ENCODE data around the gene TMBIM6.
"Not testable (repeated sequence)": the region's sequence is repeated elsewhere in the genome, so short reads cannot be mapped to it uniquely, and the experiment has no call there.

The TMBIM6 gene

GRCh38 chr12:49720214-49720613, 21.1 kb upstream of the TMBIM6 start:
- no peaks in the 10 kb centered on the region for H3K9me3 Mint-ChIP-seq

DNA sequence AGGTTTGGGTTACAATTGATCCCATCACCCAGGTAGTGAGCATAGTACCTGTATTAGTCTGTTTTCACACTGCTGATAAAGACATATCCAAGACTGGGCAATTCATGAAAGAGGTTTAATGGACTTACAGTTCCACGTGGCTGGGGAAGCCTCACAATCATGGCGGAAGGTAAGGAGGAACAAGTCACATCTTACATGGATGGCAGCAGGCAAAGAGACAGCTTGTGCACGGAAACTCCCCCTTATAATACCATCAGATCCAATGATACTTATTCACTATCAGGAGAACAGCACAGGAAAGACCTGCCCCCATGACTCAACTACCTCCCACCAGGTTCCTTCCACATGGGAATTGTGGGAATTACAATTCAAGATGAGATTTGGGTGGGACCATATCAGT, 20.0 kb upstream of the TMBIM6 start:
- H3K27ac Mint-ChIP-seq; H3K36me3 Mint-ChIP-seq (ENCODE audit: low read depth); H3K4me1 Mint-ChIP-seq; H3K4me3 Mint-ChIP-seq; H3K9me3 Mint-ChIP-seq; H3K27me3 Mint-ChIP-seq (ENCODE audit: low read depth): not testable (repeated sequence)

More at GRCh38 chr12:49720214-49720613, 21.1 kb upstream of the TMBIM6 start:
- H3K27ac Mint-ChIP-seq: no peak overlapping the region
- no peak overlapping the region for H3K4me3 Mint-ChIP-seq
- H3K4me1 Mint-ChIP-seq: no peaks in the 10 kb centered on the region
- TF ChIP-seq, protein P1, sequence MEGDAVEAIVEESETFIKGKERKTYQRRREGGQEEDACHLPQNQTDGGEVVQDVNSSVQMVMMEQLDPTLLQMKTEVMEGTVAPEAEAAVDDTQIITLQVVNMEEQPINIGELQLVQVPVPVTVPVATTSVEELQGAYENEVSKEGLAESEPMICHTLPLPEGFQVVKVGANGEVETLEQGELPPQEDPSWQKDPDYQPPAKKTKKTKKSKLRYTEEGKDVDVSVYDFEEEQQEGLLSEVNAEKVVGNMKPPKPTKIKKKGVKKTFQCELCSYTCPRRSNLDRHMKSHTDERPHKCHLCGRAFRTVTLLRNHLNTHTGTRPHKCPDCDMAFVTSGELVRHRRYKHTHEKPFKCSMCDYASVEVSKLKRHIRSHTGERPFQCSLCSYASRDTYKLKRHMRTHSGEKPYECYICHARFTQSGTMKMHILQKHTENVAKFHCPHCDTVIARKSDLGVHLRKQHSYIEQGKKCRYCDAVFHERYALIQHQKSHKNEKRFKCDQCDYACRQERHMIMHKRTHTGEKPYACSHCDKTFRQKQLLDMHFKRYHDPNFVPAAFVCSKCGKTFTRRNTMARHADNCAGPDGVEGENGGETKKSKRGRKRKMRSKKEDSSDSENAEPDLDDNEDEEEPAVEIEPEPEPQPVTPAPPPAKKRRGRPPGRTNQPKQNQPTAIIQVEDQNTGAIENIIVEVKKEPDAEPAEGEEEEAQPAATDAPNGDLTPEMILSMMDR (IDR thresholded peaks at IDR 0.05; ENCODE audit: unreplicated experiment in 3 of 3): no peak
- no peaks in the 10 kb centered on the region for H3K36me3 Mint-ChIP-seq (ENCODE audit: low read depth)
- peaks cover 3% of the 10 kb centered on the region for H3K27me3 Mint-ChIP-seq (ENCODE audit: low read depth)

GRCh38 chr12:49728446-49728845, 12.9 kb upstream of the TMBIM6 start:
- H3K4me1 Mint-ChIP-seq: no peaks in the 10 kb centered on the region
- TF ChIP-seq, protein P1 (IDR thresholded peaks at IDR 0.05; ENCODE audit: unreplicated experiment in 3 of 3): no peak
- no peak overlapping the region for H3K4me3 Mint-ChIP-seq
- H3K27ac Mint-ChIP-seq: no peak overlapping the region
- peaks cover 12% of the 10 kb centered on the region for H3K27me3 Mint-ChIP-seq (ENCODE audit: low read depth)
- no peaks in the 10 kb centered on the region for H3K36me3 Mint-ChIP-seq (ENCODE audit: low read depth)
- H3K9me3 Mint-ChIP-seq: no peaks in the 10 kb centered on the region

- TF ChIP-seq, protein P1 (IDR thresholded peaks at IDR 0.05; ENCODE audit: unreplicated experiment in 3 of 3): no peak
- H3K27ac Mint-ChIP-seq: no peak overlapping the region
- H3K4me3 Mint-ChIP-seq: no peak overlapping the region
- H3K36me3 Mint-ChIP-seq (ENCODE audit: low read depth): no peaks in the 10 kb centered on the region
- H3K4me1 Mint-ChIP-seq: no peaks in the 10 kb centered on the region
- peaks cover 9% of the 10 kb centered on the region for H3K27me3 Mint-ChIP-seq (ENCODE audit: low read depth)
- peaks cover 2% of the 10 kb centered on the region for H3K9me3 Mint-ChIP-seq
Observed at GRCh38 chr12:49730050-49730449, 11.3 kb upstream of the TMBIM6 start.

DNA sequence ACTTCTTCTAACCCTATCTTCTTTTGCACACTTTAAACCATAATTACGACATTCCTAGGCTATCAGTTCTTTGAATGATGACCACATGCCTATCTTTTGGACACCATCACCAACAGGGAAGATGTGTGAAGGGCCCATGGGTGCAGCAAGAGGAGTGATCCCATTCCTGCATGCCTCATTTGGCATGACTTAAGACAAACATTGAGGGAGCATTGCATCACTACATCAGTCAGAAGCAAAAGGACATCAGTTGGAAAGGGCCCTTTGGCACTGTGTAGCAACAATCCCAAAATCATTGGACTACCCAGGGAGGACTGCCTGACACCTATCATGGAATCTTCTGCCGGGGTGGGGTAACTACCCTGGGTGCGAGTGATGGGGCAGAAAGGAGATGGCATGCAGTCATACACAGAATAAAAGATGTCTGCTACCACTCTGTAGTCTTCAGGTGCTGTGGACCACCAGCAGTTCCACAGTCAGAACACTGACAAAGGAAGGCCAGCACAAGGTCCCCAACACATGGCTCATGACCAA, 10.7 kb upstream of the TMBIM6 start:
- H3K36me3 Mint-ChIP-seq (ENCODE audit: low read depth): no peaks in the 10 kb centered on the region
- H3K4me1 Mint-ChIP-seq: no peaks in the 10 kb centered on the region
- TF ChIP-seq, protein P1 (IDR thresholded peaks at IDR 0.05; ENCODE audit: unreplicated experiment in 3 of 3): no peak
- H3K27me3 Mint-ChIP-seq (ENCODE audit: low read depth): peaks cover 12% of the 10 kb centered on the region
- no peak overlapping the region for H3K4me3 Mint-ChIP-seq
- peaks cover 3% of the 10 kb centered on the region for H3K9me3 Mint-ChIP-seq
- H3K27ac Mint-ChIP-seq: no peak overlapping the region

DNA sequence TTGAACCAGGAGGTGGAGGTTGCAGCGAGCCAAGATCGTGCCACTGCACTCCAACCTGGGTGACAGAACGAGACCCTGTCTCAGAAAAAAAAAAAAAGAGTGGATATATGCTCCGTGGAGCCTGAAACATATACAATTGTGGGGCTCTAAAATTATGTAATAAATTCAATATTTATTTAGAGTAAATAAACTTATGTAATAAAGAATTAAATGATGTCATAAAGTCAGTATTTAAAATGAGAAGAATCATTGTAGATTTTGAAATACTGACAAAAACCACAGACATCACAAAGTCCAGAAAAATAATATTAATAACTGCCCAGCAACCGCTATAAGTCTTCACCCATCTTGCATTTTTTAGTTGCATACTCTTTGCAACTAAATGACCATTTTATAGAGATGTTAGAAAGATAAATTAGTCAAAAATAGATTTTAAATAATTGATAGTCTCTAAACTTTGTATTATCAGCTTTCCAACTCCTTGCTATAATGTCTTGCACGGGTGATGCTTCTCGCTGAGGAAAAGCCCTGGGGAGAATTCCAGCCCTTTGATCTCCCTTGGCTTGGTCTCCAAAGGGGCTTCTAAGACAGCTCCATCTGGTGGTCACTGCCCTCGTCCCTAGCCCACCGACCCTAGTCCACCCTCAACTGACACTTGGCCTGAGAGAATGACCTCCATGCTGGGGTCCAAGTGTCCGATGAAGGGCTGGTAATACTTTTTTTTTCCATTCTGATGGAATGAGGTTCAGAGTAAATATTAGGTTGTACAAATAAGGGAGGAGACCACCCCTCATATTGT, 7.9 kb upstream of the TMBIM6 start:
- H3K27me3 Mint-ChIP-seq (ENCODE audit: low read depth): peaks cover 7% of the 10 kb centered on the region
- H3K27ac Mint-ChIP-seq: no peak overlapping the region
- no peaks in the 10 kb centered on the region for H3K36me3 Mint-ChIP-seq (ENCODE audit: low read depth)
- no peaks in the 10 kb centered on the region for H3K4me1 Mint-ChIP-seq
- H3K4me3 Mint-ChIP-seq: no peak overlapping the region
- H3K9me3 Mint-ChIP-seq: peaks cover 3% of the 10 kb centered on the region
- TF ChIP-seq, protein P1 (IDR thresholded peaks at IDR 0.05; ENCODE audit: unreplicated experiment in 3 of 3): no peak

- H3K9me3 Mint-ChIP-seq; H3K4me1 Mint-ChIP-seq; H3K4me3 Mint-ChIP-seq; H3K27ac Mint-ChIP-seq; H3K36me3 Mint-ChIP-seq (ENCODE audit: low read depth); H3K27me3 Mint-ChIP-seq (ENCODE audit: low read depth): not testable (repeated sequence)
Observed at GRCh38 chr12:49734900-49735299, 6.5 kb upstream of the TMBIM6 start.

- peaks cover 11% of the 10 kb centered on the region for H3K4me1 Mint-ChIP-seq
- not testable (repeated sequence) for H3K27ac Mint-ChIP-seq; H3K4me3 Mint-ChIP-seq; H3K9me3 Mint-ChIP-seq; H3K27me3 Mint-ChIP-seq (ENCODE audit: low read depth); H3K36me3 Mint-ChIP-seq (ENCODE audit: low read depth)
Observed at GRCh38 chr12:49738721-49739120, 2.6 kb upstream of the TMBIM6 start.

DNA sequence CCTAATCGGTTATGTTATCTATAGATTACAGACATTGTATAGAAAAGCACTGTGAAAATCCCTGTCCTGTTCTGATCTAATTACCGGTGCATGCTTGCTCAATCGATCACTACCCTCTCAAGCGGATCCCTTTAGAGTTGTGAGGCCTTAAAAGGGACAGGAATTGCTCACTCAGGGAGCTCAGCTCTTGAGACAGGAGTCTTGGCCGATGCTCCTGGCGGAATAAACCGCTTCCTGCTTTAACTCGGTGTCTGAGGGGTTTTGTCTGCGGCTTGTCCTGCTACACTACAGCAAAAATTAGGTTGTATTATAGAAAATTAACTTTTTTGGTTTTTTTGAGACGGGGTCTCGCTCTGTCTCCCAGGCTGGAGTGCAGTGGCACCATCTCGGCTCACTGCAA, 1.1 kb upstream of the TMBIM6 start:
- Mint-ChIP-seq H3K27ac (peak overlapping the region in 1 of 3 experiments; percentile 60), H3K4me1 (peaks cover 24% of the 10 kb centered on the region), H3K36me3 (ENCODE audit: low read depth) (peaks cover 12% of the 10 kb centered on the region)
- H3K27me3 Mint-ChIP-seq (ENCODE audit: low read depth); H3K9me3 Mint-ChIP-seq; H3K4me3 Mint-ChIP-seq: not testable (repeated sequence)

Data from nephron (organoid).